Inferior parietal cortex (tissue), 1 donor: ENCODE measurements around the gene FHL1.
"Not testable (repeated sequence)": the region's sequence is repeated elsewhere in the genome, so short reads cannot be mapped to it uniquely, and the experiment has no call there.

Experiments used
- DNase-seq: peaks from one replicate; pipeline ENCODE4 v3.0.0-alpha.2; 2016; ENCODE audit errors: extremely low spot score

The FHL1 gene

DNA sequence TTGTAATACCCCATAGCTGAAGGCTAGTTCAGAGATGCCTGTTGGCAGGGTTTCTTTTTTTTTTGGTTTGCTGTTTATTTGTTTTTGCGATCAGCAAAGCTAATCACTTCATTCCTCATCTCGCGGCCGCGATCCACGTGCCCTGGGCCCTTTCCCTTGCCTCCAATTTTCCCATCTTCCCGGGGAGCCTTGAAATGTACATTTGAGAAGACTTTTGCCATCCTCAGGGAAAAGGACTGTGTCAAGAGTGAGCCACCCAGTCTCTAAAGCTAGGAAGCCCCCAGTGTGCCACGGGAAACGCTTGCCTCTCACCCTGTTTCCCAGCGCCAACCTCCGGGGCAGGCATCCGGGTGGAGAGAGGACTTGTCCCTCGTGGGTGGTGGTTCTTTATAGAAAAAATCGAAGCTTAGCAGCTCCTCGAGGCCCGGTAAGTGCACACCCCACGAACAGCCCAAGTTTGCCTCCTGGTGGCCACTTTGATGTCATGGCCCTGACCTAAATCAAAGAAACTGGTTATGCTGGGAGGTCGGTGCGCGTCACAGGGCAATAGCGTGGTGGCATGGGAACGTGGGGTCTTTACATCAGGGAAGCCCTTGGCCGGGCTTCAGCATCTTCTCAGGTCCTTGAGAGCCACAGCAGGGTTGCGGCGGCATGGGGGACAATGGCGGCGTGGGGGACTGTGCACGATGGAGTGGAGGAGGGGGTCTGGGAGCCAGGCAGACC lies 61.8 kb downstream of the FHL1 start:
- peak; percentile 25 for DNase-seq

DNA sequence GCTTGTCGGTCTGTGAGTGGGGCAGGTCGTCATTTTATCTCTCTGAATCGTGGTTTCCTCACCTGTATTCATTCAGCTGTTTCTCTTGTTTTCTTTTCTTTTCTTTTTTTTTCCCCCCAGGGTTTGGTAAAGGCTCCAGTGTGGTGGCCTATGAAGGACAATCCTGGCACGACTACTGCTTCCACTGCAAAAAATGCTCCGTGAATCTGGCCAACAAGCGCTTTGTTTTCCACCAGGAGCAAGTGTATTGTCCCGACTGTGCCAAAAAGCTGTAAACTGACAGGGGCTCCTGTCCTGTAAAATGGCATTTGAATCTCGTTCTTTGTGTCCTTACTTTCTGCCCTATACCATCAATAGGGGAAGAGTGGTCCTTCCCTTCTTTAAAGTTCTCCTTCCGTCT lies 62.4 kb downstream of the FHL1 start:
- DNase-seq: no peak

DNA sequence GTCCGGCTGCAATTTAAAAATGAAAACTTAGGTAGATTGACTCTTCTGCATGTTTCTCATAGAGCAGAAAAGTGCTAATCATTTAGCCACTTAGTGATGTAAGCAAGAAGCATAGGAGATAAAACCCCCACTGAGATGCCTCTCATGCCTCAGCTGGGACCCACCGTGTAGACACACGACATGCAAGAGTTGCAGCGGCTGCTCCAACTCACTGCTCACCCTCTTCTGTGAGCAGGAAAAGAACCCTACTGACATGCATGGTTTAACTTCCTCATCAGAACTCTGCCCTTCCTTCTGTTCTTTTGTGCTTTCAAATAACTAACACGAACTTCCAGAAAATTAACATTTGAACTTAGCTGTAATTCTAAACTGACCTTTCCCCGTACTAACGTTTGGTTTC lies 62.9 kb downstream of the FHL1 start:
- no peak for DNase-seq

DNA sequence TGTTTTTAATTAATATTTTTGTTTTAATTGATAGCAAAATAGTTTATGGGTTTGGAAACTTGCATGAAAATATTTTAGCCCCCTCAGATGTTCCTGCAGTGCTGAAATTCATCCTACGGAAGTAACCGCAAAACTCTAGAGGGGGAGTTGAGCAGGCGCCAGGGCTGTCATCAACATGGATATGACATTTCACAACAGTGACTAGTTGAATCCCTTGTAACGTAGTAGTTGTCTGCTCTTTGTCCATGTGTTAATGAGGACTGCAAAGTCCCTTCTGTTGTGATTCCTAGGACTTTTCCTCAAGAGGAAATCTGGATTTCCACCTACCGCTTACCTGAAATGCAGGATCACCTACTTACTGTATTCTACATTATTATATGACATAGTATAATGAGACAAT lies 63.5 kb downstream of the FHL1 start:
- DNase-seq: no peak

DNA sequence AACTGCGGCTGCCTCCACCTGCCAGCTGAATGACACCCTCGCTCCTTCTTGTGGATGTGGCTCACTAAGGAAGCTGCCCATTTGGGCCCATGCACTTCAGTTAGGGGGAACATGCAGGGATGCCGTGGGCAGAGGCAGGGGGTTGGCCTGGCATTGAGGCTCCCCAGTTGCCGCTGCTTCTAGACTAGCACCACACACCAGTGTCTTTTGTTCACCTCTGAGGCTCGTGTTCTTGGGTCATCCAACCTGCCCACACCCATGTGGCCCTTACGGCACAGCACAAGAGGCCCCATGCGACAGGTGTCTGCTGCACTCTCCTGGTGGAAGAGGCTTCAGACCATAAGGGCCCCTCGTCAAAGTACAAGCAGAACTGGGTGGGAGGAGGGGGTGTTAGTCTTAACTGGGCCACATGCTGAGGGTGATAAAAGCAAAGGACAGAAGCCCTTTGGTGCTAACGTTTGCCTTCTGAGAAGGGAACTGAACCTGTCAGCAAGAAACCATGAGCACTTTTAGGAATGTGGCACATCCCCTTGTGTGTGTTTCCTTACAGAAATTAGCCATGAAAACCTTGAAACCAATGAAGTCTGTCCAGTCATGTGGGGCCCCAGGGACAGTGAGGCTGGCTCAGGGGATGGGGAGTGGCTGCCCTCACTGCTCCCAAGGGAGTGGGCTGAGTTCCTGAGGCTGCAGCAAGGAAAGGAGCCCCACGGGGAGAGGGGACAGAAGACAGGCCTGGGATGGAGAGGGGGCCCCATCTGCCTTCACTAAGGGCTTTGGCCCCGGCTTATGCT lies 64.6 kb downstream of the FHL1 start:
- DNase-seq: no peak

DNA sequence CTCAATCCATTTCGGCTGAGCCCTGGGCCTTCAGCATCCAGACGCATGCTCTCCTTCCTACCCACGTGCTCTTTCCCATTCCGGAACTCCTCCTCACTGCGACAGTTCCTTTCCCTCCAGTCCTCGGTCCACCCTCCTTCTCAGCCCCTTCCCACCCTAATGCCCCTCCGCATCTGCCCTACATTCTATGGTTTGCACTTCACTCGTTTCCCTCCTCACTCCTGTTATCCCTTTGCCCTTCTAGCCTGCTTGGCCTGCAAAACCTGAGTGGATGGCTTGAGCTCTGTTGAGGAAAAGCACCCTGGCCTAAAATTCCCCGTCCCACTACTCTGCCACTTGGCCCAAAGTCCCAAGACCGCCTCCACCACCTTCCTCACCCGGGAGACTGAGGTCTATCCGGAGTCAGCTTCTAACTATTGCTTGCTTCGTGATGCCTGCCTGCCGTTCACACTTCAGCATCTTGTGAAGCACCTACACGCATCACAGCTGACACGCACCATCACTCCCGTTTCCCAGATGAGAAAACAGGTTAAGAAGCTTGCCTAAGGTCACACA lies 65.3 kb downstream of the FHL1 start:
- no peak for DNase-seq

DNA sequence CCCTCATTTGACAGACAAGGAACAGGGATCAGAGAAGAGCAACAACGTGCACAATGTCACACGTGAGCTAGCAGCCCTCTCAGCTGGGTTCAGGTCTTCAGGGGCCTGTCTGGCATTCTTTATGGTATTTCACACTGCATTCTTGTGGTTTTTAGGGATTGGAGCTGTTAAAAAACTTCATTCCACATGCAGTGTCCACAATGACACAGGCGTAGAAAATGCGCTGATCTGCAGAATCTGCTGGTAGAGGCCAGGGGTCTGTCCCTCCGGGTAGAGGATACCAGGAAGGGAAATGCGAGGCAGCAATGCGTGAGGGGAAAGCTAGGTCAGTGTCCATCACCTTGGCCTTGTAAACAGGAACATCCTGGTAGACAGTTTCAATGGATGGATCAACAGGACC lies 67.2 kb downstream of the FHL1 start:
- DNase-seq: no peak

DNA sequence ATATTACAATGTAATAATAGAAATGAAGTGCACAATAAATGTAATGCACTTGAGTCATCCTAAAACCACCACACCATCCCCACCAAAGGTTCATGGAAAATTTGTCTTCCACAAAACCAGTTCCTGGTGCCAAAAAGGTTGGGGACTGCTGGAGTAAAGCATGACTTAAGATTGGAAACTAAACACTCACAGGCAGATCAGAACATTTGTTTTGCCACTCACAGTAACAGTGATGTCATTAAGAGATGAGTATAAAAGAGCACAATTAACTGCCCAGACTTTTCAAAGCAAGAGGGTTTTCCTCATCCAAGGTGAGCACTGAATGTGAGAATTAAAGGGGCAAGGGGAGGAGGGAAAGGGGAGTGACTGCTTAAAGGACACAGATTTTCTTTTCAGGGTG lies 68.2 kb downstream of the FHL1 start:
- no peak for DNase-seq

DNA sequence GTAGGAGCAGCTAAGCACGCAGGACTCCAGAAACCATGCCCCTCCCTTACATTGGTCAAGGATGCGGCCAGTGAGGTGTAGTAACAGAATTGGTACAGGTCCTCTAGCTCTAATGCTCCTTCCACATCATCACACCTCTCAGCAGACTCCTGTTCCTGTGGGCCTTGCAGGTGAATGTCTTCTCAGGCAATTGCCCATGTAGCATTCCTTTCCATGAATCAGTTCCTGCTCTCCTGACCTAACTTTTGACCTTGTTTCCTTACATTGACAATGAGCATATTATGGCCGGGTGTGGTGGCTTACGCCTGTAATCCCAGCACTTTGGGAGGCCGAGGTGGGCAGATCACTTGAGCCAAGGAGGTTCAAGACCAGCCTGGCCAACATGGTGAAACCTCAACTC lies 72.6 kb downstream of the FHL1 start:
- no peak for DNase-seq

DNA sequence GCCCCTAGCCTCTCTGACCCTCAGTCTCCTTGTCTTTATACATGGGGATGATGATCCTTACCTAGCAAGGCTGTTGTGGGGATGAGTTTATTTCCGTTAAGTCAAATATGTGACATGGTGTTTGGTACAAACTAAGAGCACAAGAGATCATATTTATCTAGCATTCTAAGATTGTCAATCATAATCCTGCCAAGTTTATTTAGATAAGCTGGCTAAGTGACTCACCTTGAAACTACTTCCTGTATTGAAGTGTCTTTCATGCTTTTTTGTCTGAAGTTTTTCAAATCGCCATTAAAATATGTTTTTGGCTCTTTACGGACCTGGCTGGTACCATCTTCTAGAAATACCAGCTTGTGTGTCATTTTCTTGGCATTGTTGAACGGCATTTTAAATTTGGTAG lies 73.2 kb downstream of the FHL1 start:
- no peak for DNase-seq

DNA sequence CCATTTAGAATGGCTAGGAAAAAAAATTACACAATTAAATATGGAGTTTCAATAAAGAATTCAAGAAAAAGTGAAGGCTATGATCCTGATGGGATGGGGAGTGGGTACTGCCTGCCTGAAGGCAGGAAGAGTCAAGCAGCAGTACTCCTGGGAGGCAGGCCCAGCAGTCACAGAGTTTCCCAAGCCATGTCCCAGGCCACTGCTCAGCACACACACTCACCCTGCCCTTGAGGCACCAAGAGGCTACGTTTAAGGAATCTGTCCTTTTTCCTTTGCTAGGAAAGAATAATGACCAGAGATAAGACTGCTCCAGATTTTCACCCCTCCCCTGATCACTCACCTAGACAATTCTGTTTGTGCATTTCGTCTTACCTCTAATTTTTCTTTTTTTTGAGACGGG lies 73.6 kb downstream of the FHL1 start:
- no peak for DNase-seq

DNA sequence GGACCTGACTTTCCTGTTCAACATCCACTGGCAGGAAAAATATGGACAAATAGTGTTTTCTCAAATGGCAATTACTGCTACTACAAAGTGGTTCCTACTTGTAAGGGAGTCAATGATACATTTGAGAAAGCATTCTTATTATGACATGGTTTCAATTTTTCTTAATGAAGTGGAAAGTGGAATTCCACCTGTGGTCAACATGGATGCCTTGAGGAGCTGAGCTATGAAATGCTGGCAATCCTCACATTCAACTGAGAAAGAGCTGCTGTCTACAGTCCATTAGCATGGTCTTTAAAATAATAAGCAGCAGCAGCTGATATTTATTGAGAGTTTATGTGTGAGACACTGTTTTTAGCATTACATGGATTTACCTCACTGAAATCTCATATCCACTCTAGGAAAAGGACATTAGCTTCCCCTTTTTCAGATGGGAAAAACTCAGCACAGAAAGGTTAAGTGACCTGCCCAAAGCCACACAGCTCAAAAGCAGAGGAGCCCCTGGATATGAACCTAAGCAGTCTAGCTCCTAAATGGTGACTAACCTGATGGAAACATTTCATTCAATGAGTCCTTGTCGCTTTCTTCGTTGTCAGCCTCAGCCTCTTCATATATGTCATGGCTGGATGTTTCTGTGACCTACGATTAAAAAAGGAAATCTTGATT lies 74.6 kb downstream of the FHL1 start:
- no peak for DNase-seq

DNA sequence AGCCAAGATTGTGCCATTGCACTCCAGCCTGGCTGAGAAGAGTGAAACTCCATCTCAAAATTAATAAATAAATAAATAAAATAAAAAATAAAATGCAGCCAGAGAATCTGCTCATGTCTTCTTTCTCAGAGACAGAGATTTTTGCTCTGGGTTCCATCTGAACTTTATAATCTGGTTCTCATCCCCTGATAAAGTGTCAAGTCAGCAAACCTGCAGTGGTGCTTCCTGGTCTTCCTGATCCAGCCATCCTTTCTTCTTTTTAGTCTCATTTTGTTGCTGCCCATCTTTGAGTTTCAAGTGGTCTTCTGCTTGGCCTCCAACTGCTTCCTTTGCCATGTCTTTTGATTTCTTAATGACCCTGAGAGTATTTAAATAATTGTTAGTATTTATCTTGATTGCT lies 79.7 kb downstream of the FHL1 start:
- no peak for DNase-seq

DNA sequence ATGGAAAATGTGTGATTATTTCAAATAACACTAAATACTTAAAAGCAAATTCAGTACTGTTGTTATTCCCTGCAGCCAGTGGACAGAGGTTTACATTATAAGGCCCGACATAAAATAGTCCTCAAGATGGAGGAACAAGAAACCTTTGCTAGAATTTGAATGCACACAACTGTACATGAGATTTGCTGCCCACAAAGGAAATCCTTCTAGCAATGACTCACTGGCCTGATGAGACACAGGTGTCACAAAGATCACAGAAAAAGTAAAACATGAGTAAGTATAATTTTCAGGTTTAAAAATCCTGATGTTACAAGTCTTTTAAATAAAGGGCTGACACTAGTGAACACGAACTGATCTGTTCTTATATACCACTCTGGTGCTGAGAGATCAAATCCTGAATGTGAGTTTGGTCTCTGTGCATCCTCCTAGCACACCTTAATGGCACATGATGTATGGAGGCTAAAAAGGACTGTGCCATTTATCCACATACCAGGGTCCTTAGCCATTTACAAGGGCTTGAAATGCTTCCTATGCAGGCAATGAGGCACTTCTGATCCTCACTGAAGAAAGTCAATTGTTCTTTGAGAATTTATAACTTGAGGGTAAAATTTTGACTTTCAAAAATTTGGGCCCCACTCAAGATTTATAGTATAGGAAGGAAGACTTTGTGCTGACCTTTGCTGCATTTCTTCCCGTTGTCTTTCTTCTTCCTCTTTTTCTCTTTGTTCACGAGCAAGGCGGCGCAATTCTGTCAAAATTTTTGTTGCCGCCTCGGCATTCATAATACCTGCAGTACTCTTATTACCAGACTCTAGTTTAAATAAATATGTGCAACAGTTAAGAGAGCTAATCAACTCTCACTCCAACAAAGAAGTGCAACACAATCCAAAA lies 80.9 kb downstream of the FHL1 start:
- DNase-seq: no peak

DNA sequence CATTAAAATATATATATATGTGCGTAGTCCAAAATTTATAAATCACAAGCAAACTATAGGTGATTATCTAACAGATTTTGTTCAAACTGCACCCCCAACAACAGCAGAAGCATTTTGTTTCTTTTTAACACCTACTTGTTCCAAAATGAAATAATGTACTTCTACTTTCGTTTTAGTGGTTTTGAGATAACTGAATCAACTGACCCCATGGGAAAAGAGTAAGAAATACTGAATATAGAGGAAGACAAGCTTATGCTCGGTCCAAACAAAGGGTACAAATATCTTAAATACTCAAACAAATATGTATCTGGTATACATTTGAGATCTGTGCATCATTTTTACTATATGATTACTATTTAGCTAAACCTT lies 81.5 kb downstream of the FHL1 start:
- DNase-seq: no peak

DNA sequence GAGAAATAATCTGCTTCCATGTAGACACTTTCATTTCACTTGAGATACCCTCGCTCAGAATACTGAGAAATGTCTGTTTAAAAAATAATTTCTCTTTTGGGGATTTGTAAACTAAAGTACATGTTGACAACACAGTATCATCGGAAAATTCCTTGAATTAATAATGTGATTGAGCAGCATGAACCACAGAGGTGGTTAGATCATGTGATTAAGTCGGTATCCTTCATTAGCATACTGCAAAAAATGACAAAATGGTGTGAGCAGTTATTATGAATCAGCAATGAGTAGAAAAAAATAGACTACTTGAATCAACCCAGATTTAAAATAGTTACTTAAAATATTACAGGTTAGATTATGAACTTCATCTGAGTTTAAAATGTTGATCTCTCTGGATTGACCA lies 89.7 kb downstream of the FHL1 start:
- DNase-seq: no peak

DNA sequence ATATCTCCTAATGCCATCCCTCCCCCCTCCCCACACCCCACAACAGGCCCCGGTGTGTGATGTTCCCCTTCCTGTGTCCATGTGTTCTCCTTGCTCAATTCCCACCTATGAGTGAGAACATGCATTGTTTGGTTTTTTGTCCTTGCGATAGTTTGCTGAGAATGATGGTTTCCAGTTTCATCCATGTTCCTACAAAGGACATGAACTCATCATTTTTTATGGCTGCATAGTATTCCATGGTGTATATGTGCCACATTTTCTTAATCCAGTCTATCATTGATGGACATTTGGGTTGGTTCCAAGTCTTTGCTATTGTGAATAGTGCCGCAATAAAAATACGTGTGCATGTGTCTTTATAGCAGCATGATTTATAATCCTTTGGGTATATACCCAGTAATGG lies 90.5 kb downstream of the FHL1 start:
- DNase-seq: not testable (repeated sequence)

DNA sequence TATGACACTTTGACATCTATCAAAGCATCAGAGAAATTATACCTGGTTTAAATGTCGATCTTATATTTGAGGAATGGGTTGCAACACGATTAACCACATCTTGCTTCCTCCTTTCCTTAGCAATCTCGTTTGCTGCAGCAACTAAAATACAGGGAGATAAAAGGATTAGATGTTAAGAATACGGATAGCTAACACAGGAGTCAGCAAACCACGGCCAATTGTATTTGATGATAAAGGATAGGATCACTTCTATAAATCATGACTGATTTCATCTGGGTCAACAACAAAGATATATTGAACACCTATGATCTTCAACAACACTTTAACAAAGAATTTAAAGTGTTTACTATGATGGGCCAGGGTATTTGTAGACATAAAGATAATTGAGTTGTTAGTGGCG lies 98.9 kb downstream of the FHL1 start:
- no peak for DNase-seq

DNA sequence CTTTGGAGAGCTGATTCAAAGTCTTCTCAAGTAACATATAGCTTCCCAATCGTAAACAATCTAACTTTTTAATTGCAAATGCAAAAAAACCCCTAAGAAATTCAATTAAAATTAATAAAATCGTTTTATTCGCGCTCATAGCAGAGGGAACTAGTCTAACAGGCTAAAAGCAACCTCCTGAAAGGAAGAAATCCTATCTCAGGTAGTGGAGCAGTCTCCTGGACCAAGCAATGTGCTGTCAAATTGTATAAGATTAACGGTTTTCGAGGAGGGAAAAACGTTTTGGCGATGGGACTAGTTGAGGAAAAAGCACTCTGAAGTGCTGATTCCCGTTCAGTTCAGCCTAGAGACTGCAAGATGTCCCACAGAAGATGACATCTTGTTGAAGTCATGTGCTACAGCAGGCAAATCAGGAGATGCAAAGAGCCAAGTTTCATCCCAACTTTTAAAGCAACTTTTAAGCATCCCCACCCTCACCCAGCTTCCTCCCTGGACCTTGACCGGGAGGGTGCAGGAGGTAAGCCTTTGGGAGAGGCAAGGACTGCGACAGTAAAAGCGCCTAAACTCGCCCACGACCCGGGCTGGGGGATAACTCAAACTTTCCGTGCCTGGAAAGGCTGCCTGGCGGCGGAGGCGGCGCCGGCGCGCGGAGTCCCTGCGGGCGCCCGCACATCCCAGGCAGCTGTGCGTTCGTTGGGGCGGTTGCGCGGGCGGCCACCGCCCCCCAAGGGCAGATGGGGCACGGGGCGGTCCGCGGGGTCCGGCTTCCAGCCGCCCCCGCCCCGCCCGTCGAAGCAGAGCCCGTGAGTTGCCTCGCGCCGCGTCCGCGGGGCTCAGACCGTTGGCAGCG lies 103.1 kb downstream of the FHL1 start:
- no peak for DNase-seq

DNA sequence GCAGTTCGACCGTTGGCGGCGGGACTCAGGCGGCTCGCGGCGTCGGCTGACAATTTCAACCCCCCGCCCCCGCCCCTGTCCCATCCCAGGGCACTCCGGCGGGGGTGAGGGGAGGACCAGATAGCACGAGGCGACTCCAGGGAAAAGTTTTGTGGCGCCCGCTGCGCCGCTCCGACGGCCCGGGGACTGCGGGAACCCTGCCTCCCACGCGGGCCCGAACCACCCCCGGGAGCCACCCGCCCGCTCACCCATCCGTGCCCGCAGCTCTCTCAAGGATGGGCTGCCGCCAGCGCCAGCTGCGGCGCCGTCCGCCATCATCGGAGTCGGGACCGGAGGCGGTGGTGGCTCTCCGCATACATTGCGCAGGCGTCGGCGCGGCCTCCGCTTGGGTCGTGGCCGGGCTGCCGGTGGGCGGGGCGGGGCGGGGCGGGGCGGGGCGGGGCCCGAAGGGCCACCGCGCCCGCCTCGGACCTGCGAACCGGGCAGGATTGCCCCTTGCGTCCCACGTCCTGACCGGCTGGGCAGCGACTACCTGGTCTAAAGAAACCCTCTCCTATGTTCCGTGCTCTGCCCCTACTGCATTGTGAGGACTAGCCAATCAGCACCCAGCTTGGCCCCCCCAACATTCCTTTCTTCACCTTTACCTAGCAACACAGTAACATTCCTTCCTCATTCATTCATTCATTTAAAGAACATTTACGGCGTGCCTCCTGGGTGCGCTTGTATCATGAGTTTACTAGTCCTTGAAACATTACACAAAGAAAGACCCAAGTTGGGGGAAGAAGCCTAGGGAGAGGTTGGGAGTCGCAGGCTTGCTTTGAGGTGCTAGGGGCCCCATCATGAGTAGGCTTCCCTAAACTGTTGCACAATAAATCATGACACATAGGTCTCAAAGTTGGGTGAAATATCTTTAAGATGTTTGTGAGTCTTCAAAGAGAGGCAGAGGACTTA lies 104.0 kb downstream of the FHL1 start, which contains the start of gene MAP7D3:
TSS of gene MAP7D3 (minus strand) at position 360 of the 951 bp plus-strand sequence. CDS start at position 318, 42 bp downstream.
- DNase-seq: no peak
